Measurements from ENCODE around the gene GIPC2.

DNA sequence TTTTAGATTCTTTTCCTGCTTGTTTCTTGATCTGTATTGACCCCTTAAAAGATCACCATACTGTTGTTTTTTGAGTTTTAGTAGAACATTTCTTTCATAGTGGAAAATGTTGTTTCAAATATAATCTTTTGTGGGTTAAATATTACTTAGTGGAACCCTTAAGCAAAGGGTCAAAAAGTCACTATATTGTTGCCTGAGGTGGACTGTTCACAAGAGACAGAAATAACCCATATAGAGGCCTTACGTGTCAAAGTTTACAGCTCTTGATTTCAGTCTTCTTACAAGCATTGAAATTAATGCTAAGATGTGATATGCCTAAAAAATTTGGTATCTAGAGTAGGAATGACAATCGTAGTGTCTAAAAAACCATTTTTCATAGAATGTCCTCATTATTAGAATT, 34.7 kb upstream of the GIPC2 start:
- TF ChIP-seq CTCF (IDR thresholded peaks at IDR 0.05) (no peak), EP300 (IDR thresholded peaks at IDR 0.05) (no peak)
